IMR-90 (cell line): ENCODE results near the gene CYTH1. TPM values are rescaled to one million over a fixed set of nuclear protein-coding genes. Genes with fewer than 3 reads are reported as not detected.

Source experiments
- ATAC-seq: fragments of 200-7000 bp; cut with Tn5 transposase; 2 replicates; pipeline ENCODE4 v1.9.1; 2020; ENCODE audit warnings: low read depth, mild to moderate bottlenecking, moderate library complexity
- BruUV-seq: library from RNA; stranded (reverse); fragments of 400-500 nt; replicated peaks from 2 replicates; lab custom pipeline; 2021; lab: Mats Ljungman, UMichigan
- CTCF ChIA-PET: fragments of 300-600 bp; formaldehyde crosslinking; extraction: SDS; loops from one replicate; lab custom pipeline; 2021; ENCODE audit warnings: antibody characterized with exemption; lab: Yijun Ruan, JAX
- POLR2A ChIA-PET: fragments of 300-600 bp; sonication (Branson Sonifier 250); formaldehyde crosslinking; loops from one replicate; lab custom pipeline; 2022; ENCODE audit warnings: antibody characterized with exemption; ENCODE audit not compliant: unreplicated experiment; lab: Charles Lee
- DNase-seq: peaks from one replicate; pipeline ENCODE4 v3.0.0; 2013
- H2AFZ ChIP-seq: replicated peaks from 2 replicates; pipeline ENCODE3; 2013; ENCODE audit warnings: low read length, mild to moderate bottlenecking; ENCODE audit not compliant: poor library complexity
- H2AK5ac ChIP-seq: 2 replicates; pipeline ENCODE4 v1.6.1; 2013; ENCODE audit warnings: low read depth, low read length, inconsistent platforms
- H2AK9ac ChIP-seq: replicated peaks from 2 replicates; pipeline ENCODE3; 2013; ENCODE audit warnings: mild to moderate bottlenecking, low read depth, low read length, moderate library complexity; ENCODE audit not compliant: poor library complexity
- H2BK120ac ChIP-seq: 2 replicates; pipeline ENCODE4 v1.6.1; 2013; ENCODE audit warnings: low read depth, low read length, inconsistent platforms
- H2BK15ac ChIP-seq: 3 replicates; pipeline ENCODE4 v1.6.1; 2013; ENCODE audit warnings: low read depth, low read length, inconsistent platforms
- H2BK20ac ChIP-seq: 2 replicates; pipeline ENCODE4 v1.6.1; 2013; ENCODE audit warnings: low read depth, mild to moderate bottlenecking, inconsistent platforms, low read length, moderate library complexity
- H2BK5ac ChIP-seq: 2 replicates; pipeline ENCODE4 v1.6.1; 2013; ENCODE audit warnings: mild to moderate bottlenecking, low read depth, low read length, inconsistent platforms; ENCODE audit not compliant: poor library complexity, severe bottlenecking
- H3K14ac ChIP-seq: replicated peaks from 2 replicates; pipeline ENCODE4 v1.6.1; 2013; ENCODE audit warnings: low read depth, low read length, inconsistent platforms
- H3K18ac ChIP-seq: 2 replicates; pipeline ENCODE4 v1.6.1; 2013; ENCODE audit warnings: low read depth, low read length, control low read depth
- H3K23ac ChIP-seq: 2 replicates; pipeline ENCODE4 v1.6.1; 2013; ENCODE audit warnings: low read depth, low read length, inconsistent platforms
- H3K27ac ChIP-seq: 2 replicates; pipeline ENCODE4 v1.5.1; 2013; ENCODE audit warnings: mild to moderate bottlenecking, control low read depth, low read length; ENCODE audit not compliant: insufficient read depth
- H3K27me3 ChIP-seq: 2 replicates; pipeline ENCODE4 v1.6.1; 2013; ENCODE audit warnings: low read length; ENCODE audit not compliant: control insufficient read depth, insufficient read depth
- H3K36me3 ChIP-seq: 2 replicates; pipeline ENCODE4 v1.6.1; 2013; ENCODE audit warnings: low read length, mixed read lengths; ENCODE audit not compliant: control insufficient read depth, insufficient read depth
- H3K4ac ChIP-seq: 2 replicates; pipeline ENCODE4 v1.6.1; 2013; ENCODE audit warnings: low read depth, low read length, inconsistent platforms
- H3K4me1 ChIP-seq: 2 replicates; pipeline ENCODE4 v1.6.1; 2013; ENCODE audit warnings: low read length, mixed read lengths; ENCODE audit not compliant: control insufficient read depth, insufficient read depth
- H3K4me2 ChIP-seq: 2 replicates; pipeline ENCODE4 v1.6.1; 2013; ENCODE audit warnings: low read depth, mild to moderate bottlenecking, control low read depth, low read length, moderate library complexity
- H3K4me3 ChIP-seq: 2 replicates; pipeline ENCODE4 v1.5.1; 2013; ENCODE audit warnings: low read depth, mild to moderate bottlenecking, control low read depth, low read length, moderate library complexity; ENCODE audit not compliant: insufficient read depth
- H3K56ac ChIP-seq: 2 replicates; pipeline ENCODE4 v1.6.1; 2013; ENCODE audit warnings: low read length, inconsistent platforms; ENCODE audit not compliant: insufficient read depth; ENCODE audit errors: extremely low read depth
- H3K79me1 ChIP-seq, 2 experiments: 2 replicates each; pipeline ENCODE4 v1.6.1; 2013; ENCODE audit warnings: low read length in 2 of 2, inconsistent platforms in 1 of 2, low read depth in 1 of 2
- H3K9ac ChIP-seq: 2 replicates; pipeline ENCODE4 v1.6.1; 2013; ENCODE audit warnings: low read depth, low read length, control low read depth
- H3K9me1 ChIP-seq: 2 replicates; pipeline ENCODE4 v1.6.1; 2013; ENCODE audit warnings: low read length, inconsistent platforms; ENCODE audit not compliant: insufficient read depth
- H3K9me3 ChIP-seq: 2 replicates; pipeline ENCODE4 v1.6.1; 2013; ENCODE audit warnings: low read length; ENCODE audit not compliant: control insufficient read depth, insufficient read depth
- H4K20me1 ChIP-seq: 2 replicates; pipeline ENCODE4 v1.6.1; 2013; ENCODE audit warnings: low read length, inconsistent platforms; ENCODE audit not compliant: insufficient read depth
- H4K5ac ChIP-seq: 2 replicates; pipeline ENCODE4 v1.6.1; 2013; ENCODE audit warnings: mild to moderate bottlenecking, low read depth, low read length, control low read depth
- H4K8ac ChIP-seq, 2 experiments: 2 replicates each; pipeline ENCODE4 v1.6.1; 2013; ENCODE audit warnings: low read depth in 2 of 2, low read length in 2 of 2, control low read depth in 1 of 2, inconsistent platforms in 1 of 2
- H4K91ac ChIP-seq: 2 replicates; pipeline ENCODE4 v1.6.1; 2013; ENCODE audit warnings: low read depth, low read length, inconsistent platforms; ENCODE audit not compliant: insufficient read depth
- BHLHE40 ChIP-seq: fragments of 150-350 bp; IDR thresholded peaks from 2 replicates; pipeline ENCODE4 v1.6.1; 2016; ENCODE audit warnings: mild to moderate bottlenecking, low read depth, low read length
- FOS ChIP-seq: fragments of 150-350 bp; IDR thresholded peaks from 2 replicates; pipeline ENCODE4 v1.6.1; 2016; ENCODE audit warnings: low read depth, low read length
- MAZ ChIP-seq: IDR thresholded peaks from 2 replicates; pipeline ENCODE4 v1.6.1; 2012; ENCODE audit warnings: low read depth, mild to moderate bottlenecking, low read length, improper control_type of control experiment, moderate library complexity, borderline replicate concordance
- MXI1 ChIP-seq: IDR thresholded peaks from 2 replicates; pipeline ENCODE4 v1.6.1; 2012; ENCODE audit warnings: low read depth, mild to moderate bottlenecking, low read length, moderate library complexity, borderline replicate concordance
- NFE2L2 ChIP-seq: fragments of 150-350 bp; IDR thresholded peaks from 2 replicates; pipeline ENCODE4 v1.6.1; 2016; ENCODE audit warnings: low read depth, mild to moderate bottlenecking, low read length
- POLR2A ChIP-seq: IDR thresholded peaks from 2 replicates; pipeline ENCODE4 v1.6.1; 2012; ENCODE audit warnings: mild to moderate bottlenecking, low read depth, low read length
- RCOR1 ChIP-seq: IDR thresholded peaks from 2 replicates; pipeline ENCODE4 v1.6.1; 2012; ENCODE audit warnings: mild to moderate bottlenecking, low read length, improper control_type of control experiment; ENCODE audit not compliant: insufficient replicate concordance
- SMC3 ChIP-seq: fragments of 150-350 bp; IDR thresholded peaks from 2 replicates; pipeline ENCODE4 v1.6.1; 2016; ENCODE audit warnings: low read depth, mild to moderate bottlenecking, antibody characterized with exemption, low read length, moderate library complexity
- USF2 ChIP-seq: fragments of 150-350 bp; IDR thresholded peaks from 2 replicates; pipeline ENCODE4 v1.6.1; 2017; ENCODE audit warnings: mild to moderate bottlenecking, antibody characterized with exemption, low read length, low read depth
- WGBS, 2 experiments: methylation state at CpG; one replicate each; pipeline versions ENCODE4 v1.1.5 to v1.1.7; 2013; ENCODE audit warnings: missing lambda C conversion rate in 2 of 2; ENCODE audit not compliant: insufficient read length in 1 of 2; ENCODE audit errors: extremely low coverage in 2 of 2; 5-methylcytosine and 5-hydroxymethylcytosine counted together
- dilution Hi-C: fragments of 300-500 bp; cut with HindIII; formaldehyde crosslinking; loops from one replicate; pipeline ENCODE4 v1.14.3; 2018; ENCODE audit warnings: low sequenced_read_pairs; ENCODE audit not compliant: unreplicated experiment
- in situ Hi-C: fragments of 300-500 bp; cut with MboI; formaldehyde crosslinking; loops from 3 replicates; pipeline ENCODE4 v1.14.3; 2019; ENCODE audit warnings: low sequenced_read_pairs, inconsistent platforms, mixed read lengths
- intact Hi-C: fragments of 100-400 bp; cut with micrococcal nuclease; formaldehyde crosslinking; loops from 2 replicates; pipeline ENCODE4 v1.10.0; 2022
- polyA plus RNA-seq, 3 experiments: library from polyadenylated mRNA; depleted of rRNA; stranded (reverse); fragments of >200 nt; gene quantifications; 2 replicates each; pipeline ENCODE4 v1.2.3, GENCODE V29; 2012; ENCODE audit warnings: low replicate concordance in 1 of 3
- total RNA-seq: library from RNA; depleted of rRNA; stranded (reverse); fragments of >200 nt; gene quantifications from 2 replicates; pipeline ENCODE4 v1.2.3, GENCODE V29; 2012

Gene CYTH1
- total and polyA plus RNA-seq, 2 of the 4 experiments (the other 2 are of a cell fraction): 7.9 to 12.4 TPM

GRCh38 chr17:78725448-78726021 is 56.5 kb downstream of the CYTH1 start:
- no peak overlapping the region for H4K8ac ChIP-seq
- ChIA-PET POLR2A (no interaction called here), CTCF (no interaction called here)
- no peak overlapping the region for H2BK5ac ChIP-seq
- H3K4me1 ChIP-seq: peaks cover 19% of the 10 kb centered on the region
- H3K79me1 ChIP-seq: peaks cover 22 to 43% of the 10 kb centered on the region in 2 experiments
- intact Hi-C loops (loop anchor here (1.0 kb wide), 1 partner anchor 8 kb away; no protein-coding TSS in a partner anchor), in situ Hi-C loops (no loop called here), dilution Hi-C loops (no loop called here)
- H2BK20ac ChIP-seq: no peak overlapping the region
- H4K5ac ChIP-seq: no peak overlapping the region
- H3K23ac ChIP-seq: no peak overlapping the region
- no peak overlapping the region for H2AK9ac ChIP-seq
- H3K18ac ChIP-seq: no peak overlapping the region
- no peak overlapping the region for H4K91ac ChIP-seq
- 85% methylated on average over 6 of the region's 6 CpGs; no CpG with 5 or more reads in 1 of the 2 experiments for WGBS, 2 experiments
- peaks cover 12% of the 10 kb centered on the region; the same call in 1 of the 2 replicates for H3K9me1 ChIP-seq
- no peak overlapping the region for H2BK120ac ChIP-seq
- H2AK5ac ChIP-seq: no peak overlapping the region
- H2AFZ ChIP-seq: no peak overlapping the region
- DNase-seq: no peak
- no peak overlapping the region for H3K56ac ChIP-seq
- H3K27me3 ChIP-seq: no peaks in the 10 kb centered on the region
- no peak overlapping the region for H3K27ac ChIP-seq
- H3K4me2 ChIP-seq: no peak overlapping the region
- no TSS peak for BruUV-seq
- no peak overlapping the region for H3K14ac ChIP-seq
- H3K36me3 ChIP-seq: no peaks in the 10 kb centered on the region
- no peak overlapping the region for H2BK15ac ChIP-seq
- peaks cover 37% of the 10 kb centered on the region for H4K20me1 ChIP-seq
- H3K9ac ChIP-seq: no peak overlapping the region
- no peak overlapping the region for H3K4ac ChIP-seq
- ATAC-seq: no peak
- no peaks in the 10 kb centered on the region for H3K9me3 ChIP-seq
- no peak for TF ChIP-seq FOS
- TF ChIP-seq USF2: no peak
- TF ChIP-seq MAZ: no peak
- no peak for TF ChIP-seq SMC3
- no peak for TF ChIP-seq MXI1
- TF ChIP-seq POLR2A: no peak
- TF ChIP-seq BHLHE40: no peak
- no peak for TF ChIP-seq RCOR1
- TF ChIP-seq NFE2L2: no peak
- no peak overlapping the region for H3K4me3 ChIP-seq
